ENCODE measurements around the gene SERPINA6. TPM values are rescaled to one million over a fixed set of nuclear protein-coding genes. Genes with fewer than 3 reads are reported as not detected.
"Not testable (repeated sequence)": the region's sequence is repeated elsewhere in the genome, so short reads cannot be mapped to it uniquely, and the experiment has no call there.

The SERPINA6 gene
- total RNA-seq, 1 donor from 2014 or later: not detected

DNA sequence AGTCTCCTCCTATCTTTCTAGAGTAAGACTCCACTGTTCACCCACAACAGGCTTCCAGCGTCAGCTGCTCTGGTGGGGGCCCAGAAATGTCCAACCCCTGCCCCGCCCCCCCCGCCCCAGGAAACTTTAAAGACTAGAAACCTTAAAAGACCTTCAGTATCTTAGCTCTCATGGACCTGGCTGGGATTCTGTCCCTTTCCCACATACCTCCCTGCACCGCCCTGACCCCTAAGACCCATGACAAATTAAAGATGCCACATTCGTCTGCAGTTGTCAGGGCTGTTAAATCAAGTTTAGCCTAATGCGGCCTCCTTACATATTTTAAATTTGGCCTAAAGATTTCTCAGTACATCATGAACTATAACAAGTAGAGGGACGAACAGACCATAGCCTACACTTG is 20.0 kb downstream of the SERPINA6 start:
- DNase-seq (no peak), ATAC-seq (no peak)
- Histone ChIP-seq H3K27ac (no peak overlapping the region), H3K4me3 (no peak overlapping the region), H3K36me3 (no peaks in the 10 kb centered on the region), H3K9me3 (peaks cover 3% of the 10 kb centered on the region), H3K27me3 (no peaks in the 10 kb centered on the region), H3K4me1 (no peaks in the 10 kb centered on the region)
- TF ChIP-seq, protein P1, sequence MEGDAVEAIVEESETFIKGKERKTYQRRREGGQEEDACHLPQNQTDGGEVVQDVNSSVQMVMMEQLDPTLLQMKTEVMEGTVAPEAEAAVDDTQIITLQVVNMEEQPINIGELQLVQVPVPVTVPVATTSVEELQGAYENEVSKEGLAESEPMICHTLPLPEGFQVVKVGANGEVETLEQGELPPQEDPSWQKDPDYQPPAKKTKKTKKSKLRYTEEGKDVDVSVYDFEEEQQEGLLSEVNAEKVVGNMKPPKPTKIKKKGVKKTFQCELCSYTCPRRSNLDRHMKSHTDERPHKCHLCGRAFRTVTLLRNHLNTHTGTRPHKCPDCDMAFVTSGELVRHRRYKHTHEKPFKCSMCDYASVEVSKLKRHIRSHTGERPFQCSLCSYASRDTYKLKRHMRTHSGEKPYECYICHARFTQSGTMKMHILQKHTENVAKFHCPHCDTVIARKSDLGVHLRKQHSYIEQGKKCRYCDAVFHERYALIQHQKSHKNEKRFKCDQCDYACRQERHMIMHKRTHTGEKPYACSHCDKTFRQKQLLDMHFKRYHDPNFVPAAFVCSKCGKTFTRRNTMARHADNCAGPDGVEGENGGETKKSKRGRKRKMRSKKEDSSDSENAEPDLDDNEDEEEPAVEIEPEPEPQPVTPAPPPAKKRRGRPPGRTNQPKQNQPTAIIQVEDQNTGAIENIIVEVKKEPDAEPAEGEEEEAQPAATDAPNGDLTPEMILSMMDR (IDR thresholded peaks at IDR 0.05): no peak
- intact Hi-C loops (cut with DNase I): no loop called here

- no peak overlapping the region for H3K27ac ChIP-seq
- no peak overlapping the region for H3K4me3 ChIP-seq
- DNase-seq (no peak), ATAC-seq (no peak)
- no peaks in the 10 kb centered on the region for H3K4me1 ChIP-seq
- intact Hi-C loops (cut with DNase I): no loop called here
- H3K9me3 ChIP-seq: no peaks in the 10 kb centered on the region
- H3K36me3 ChIP-seq: no peaks in the 10 kb centered on the region
- TF ChIP-seq, protein P1 (IDR thresholded peaks at IDR 0.05): no peak
- H3K27me3 ChIP-seq: no peaks in the 10 kb centered on the region
Observed at GRCh38 chr14:94298130-94298529, 25.0 kb downstream of the SERPINA6 start.

- H3K9me3 ChIP-seq; DNase-seq; H3K27ac ChIP-seq; H3K27me3 ChIP-seq; H3K4me1 ChIP-seq; intact Hi-C loops (cut with DNase I); ATAC-seq; H3K4me3 ChIP-seq; H3K36me3 ChIP-seq: not testable (repeated sequence)
Observed at GRCh38 chr14:94296181-94296545, 27.0 kb downstream of the SERPINA6 start.

DNA sequence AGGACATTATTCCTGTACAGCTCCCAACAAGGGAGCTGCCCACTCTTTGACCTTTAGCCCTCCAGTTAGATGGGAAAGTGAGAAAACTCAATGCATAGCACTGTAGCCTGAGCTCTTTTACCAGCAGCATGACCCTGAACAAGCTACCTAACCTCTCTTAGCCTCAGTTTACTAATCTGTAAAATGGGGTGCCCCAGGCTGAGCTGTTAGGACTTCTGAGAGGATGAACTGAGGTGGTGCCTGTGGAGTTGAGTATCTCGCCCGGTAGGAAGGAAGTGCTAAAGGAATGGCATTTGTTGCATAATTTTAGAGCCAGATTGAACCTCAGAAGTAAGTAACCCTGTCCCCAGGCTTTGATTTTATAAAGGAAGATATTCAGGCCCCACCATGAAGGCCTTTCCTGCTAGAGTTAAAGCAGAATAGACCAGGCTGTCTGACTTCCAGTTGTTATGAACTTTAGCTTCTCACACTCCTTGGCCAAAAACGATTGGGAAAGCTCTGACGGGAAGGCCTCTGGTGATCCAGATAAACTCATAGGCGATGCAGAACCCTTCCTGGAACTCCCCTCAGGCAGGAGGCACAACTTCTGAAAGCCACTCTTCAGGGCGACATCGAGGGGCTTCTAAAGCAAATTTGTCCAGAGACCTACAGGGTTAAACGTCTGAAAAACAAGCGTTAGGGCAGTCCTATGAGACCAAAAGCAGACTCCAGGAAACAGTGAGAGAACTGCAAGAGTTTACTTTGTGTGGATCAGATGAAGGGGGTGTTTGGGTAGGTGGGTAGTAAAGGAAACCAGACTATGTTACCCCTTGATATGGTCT is 27.6 kb downstream of the SERPINA6 start:
- intact Hi-C loops (cut with DNase I): no loop called here
- H3K4me1 ChIP-seq: no peaks in the 10 kb centered on the region
- H3K27ac ChIP-seq: no peak overlapping the region
- DNase-seq (no peak), ATAC-seq (no peak)
- H3K36me3 ChIP-seq: no peaks in the 10 kb centered on the region
- no peaks in the 10 kb centered on the region for H3K9me3 ChIP-seq
- TF ChIP-seq, protein P1 (IDR thresholded peaks at IDR 0.05): no peak
- no peaks in the 10 kb centered on the region for H3K27me3 ChIP-seq
- no peak overlapping the region for H3K4me3 ChIP-seq

DNA sequence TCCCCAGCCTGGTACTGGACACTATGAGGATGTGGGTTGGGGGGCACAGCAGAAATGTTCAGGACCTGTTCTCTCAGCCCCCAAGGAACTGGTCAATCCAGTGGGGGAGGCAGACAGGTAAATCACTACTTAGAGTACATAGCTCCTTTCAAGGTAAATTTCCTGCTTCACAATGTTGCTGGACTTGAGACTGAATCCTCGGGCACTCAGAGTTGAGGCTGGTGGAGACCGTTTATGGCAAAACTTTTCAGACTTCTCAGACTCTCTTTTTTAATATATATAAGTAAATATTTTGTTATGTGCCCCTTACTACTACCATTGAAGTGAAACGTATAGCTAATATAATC is 29.6 kb downstream of the SERPINA6 start:
- no peak overlapping the region for H3K4me3 ChIP-seq

GRCh38 chr14:94292872-94293577 is 30.1 kb downstream of the SERPINA6 start, which contains the start of gene SERPINA10:
Gene SERPINA10 (minus strand): TSS chr14:94293268. CDS start chr14:94290593, 2,675 bp downstream.
- Histone ChIP-seq H3K27me3 (no peaks in the 10 kb centered on the region), H3K27ac (no peak within 1 kb of the TSS), H3K4me3 (no peak within 1 kb of the TSS), H3K4me1 (no peaks in the 10 kb centered on the region), H3K9me3 (no peaks in the 10 kb centered on the region), H3K36me3 (no peaks in the 10 kb centered on the region)
- intact Hi-C loops (cut with DNase I): no loop called here
- DNase-seq (no peak), ATAC-seq (no peak)
- TF ChIP-seq, protein P1 (IDR thresholded peaks at IDR 0.05): no peak

More for the DNA sequence above, 29.6 kb downstream of the SERPINA6 start:
- DNase-seq (no peak), ATAC-seq (no peak)
- Histone ChIP-seq H3K27me3 (no peaks in the 10 kb centered on the region), H3K36me3 (no peaks in the 10 kb centered on the region), H3K9me3 (no peaks in the 10 kb centered on the region), H3K27ac (no peak overlapping the region), H3K4me1 (no peaks in the 10 kb centered on the region)
- intact Hi-C loops (cut with DNase I): no loop called here
- TF ChIP-seq, protein P1 (IDR thresholded peaks at IDR 0.05): no peak

All from upper lobe of right lung (tissue), 1 donor.